ENCODE data around the gene KCTD2. TPM values are rescaled to one million over a fixed set of nuclear protein-coding genes. Genes with fewer than 3 reads are reported as not detected.

The KCTD2 gene
- total and polyA plus RNA-seq, 3 donors from 2014 or later = 88.9 to 135 (median 122) TPM

- TF ChIP-seq POLR2A (IDR thresholded peaks at IDR 0.05) (no peak), CTCF (IDR thresholded peaks at IDR 0.05) (no peak)
- Histone ChIP-seq H3K27ac (no peak overlapping the region), H3K36me3 (ENCODE audit: low read depth, missing control alignments) (no peaks in the 10 kb centered on the region), H3K9me3 (no peaks in the 10 kb centered on the region), H3K4me1 (peaks cover 9% of the 10 kb centered on the region), H3K4me3 (no peak overlapping the region), H3K27me3 (no peaks in the 10 kb centered on the region)
- WGBS, 2 donors = 66 to 67% methylated on average over 14 of the region's 14 CpGs
- intact Hi-C loops (cut with DNase I; ENCODE audit: low total_unique reads) = no loop called here
- DNase-seq = no peak
Observed at GRCh38 chr17:75084039-75084660, 37.1 kb downstream of the KCTD2 start.

GRCh38 chr17:75086496-75087181 is 39.6 kb downstream of the KCTD2 start:
- WGBS, 2 donors = 81 to 82% methylated on average over 15 of the region's 15 CpGs
- Histone ChIP-seq H3K36me3 (ENCODE audit: low read depth, missing control alignments) (no peaks in the 10 kb centered on the region), H3K27me3 (no peaks in the 10 kb centered on the region), H3K4me3 (no peak overlapping the region), H3K4me1 (peaks cover 14% of the 10 kb centered on the region), H3K9me3 (no peaks in the 10 kb centered on the region), H3K27ac (no peak overlapping the region)
- intact Hi-C loops (cut with DNase I; ENCODE audit: low total_unique reads) = no loop called here
- TF ChIP-seq POLR2A (IDR thresholded peaks at IDR 0.05) (no peak), CTCF (IDR thresholded peaks at IDR 0.05) (no peak)
- no peak for DNase-seq

- H3K4me3 ChIP-seq = peak overlapping the region; percentile 34 to 52
- WGBS, 2 donors = 55 to 61% methylated on average over 10 to 12 of the region's 12 CpGs
- intact Hi-C loops (cut with DNase I; ENCODE audit: low total_unique reads) = no loop called here
- H3K27me3 ChIP-seq = no peaks in the 10 kb centered on the region
- TF ChIP-seq POLR2A (IDR thresholded peaks at IDR 0.05) (no peak), CTCF (IDR thresholded peaks at IDR 0.05) (no peak)
- H3K27ac ChIP-seq = peak overlapping the region in 1 of 2 donors; percentile 39
- H3K36me3 ChIP-seq (ENCODE audit: low read depth, missing control alignments) = no peaks in the 10 kb centered on the region
- no peak for DNase-seq
- no peaks in the 10 kb centered on the region for H3K9me3 ChIP-seq
- peaks cover 14% of the 10 kb centered on the region for H3K4me1 ChIP-seq
Observed at GRCh38 chr17:75087182-75087557, 40.1 kb downstream of the KCTD2 start.

- Histone ChIP-seq H3K27ac (peak within 1 kb of the TSS in 1 of 2 donors; percentile 39), H3K36me3 (ENCODE audit: low read depth, missing control alignments) (no peaks in the 10 kb centered on the region), H3K9me3 (no peaks in the 10 kb centered on the region), H3K27me3 (no peaks in the 10 kb centered on the region), H3K4me3 (peak within 1 kb of the TSS; percentile 34 to 52), H3K4me1 (peaks cover 14% of the 10 kb centered on the region)
- 5 to 13% methylated on average over 20 to 69 of the region's 69 CpGs for WGBS, 2 donors
- TF ChIP-seq CTCF (IDR thresholded peaks at IDR 0.05) = no peak
- no peak for TF ChIP-seq POLR2A (IDR thresholded peaks at IDR 0.05)
- peak; percentile 66 for DNase-seq
- intact Hi-C loops (cut with DNase I; ENCODE audit: low total_unique reads) = no loop called here
Observed at GRCh38 chr17:75087558-75088453, 40.8 kb downstream of the KCTD2 start, which contains the start of gene SLC16A5. SLC16A5 (plus strand) TSS chr17:75087954; CDS start chr17:75093637, 5,683 bp downstream.

Data from testis (tissue), 3 donors.